SK-N-SH (cell line): ENCODE measurements around the gene RMI2. TPM values are rescaled to one million over a fixed set of nuclear protein-coding genes. Genes with fewer than 3 reads are reported as not detected.

Source experiments
- CTCF ChIA-PET: fragments of 300-600, 350-600 bp; formaldehyde crosslinking; extraction: SDS; loops from one replicate; lab custom pipeline; 2021; lab: Yijun Ruan, JAX
- POLR2A ChIA-PET: fragments of 350-600 bp; sonication (Branson Sonifier 250); formaldehyde crosslinking; extraction: SDS; loops from one replicate; lab custom pipeline; 2020; ENCODE audit warnings: antibody characterized with exemption, inconsistent platforms; lab: Yijun Ruan, JAX
- DNase-seq: peaks from one replicate; pipeline ENCODE4 v3.0.0; 2012
- H2AFZ ChIP-seq: fragments of 200-600 bp; sonication (generic); 2 replicates; pipeline ENCODE4 v1.8.1; 2016; ENCODE audit warnings: antibody characterized with exemption, mild to moderate bottlenecking, low read depth
- H3F3A ChIP-seq: fragments of 200-600 bp; sonication (generic); replicated peaks from 2 replicates; pipeline ENCODE3; 2016; ENCODE audit warnings: antibody characterized with exemption, mild to moderate bottlenecking; ENCODE audit not compliant: insufficient read depth
- H3K27ac ChIP-seq, 2 experiments: fragments of 200-500 bp in 1 of 2; fragments of 200-600 bp in 1 of 2; sonication (Bioruptor generic) in 1 of 2; sonication (generic), shearing (Covaris generic) in 1 of 2; 2 replicates each; pipeline versions ENCODE4 v1.5.1 to v1.6.1; 2014 to 2016; ENCODE audit warnings: low read depth in 2 of 2, inconsistent platforms in 1 of 2, low read length in 1 of 2, mild to moderate bottlenecking in 1 of 2, mixed read lengths in 1 of 2
- H3K27me3 ChIP-seq: fragments of 200-600 bp; sonication (generic), shearing (Covaris generic); 2 replicates; pipeline ENCODE4 v1.6.1; 2016; ENCODE audit warnings: mixed run types; ENCODE audit not compliant: insufficient read depth
- H3K36me3 ChIP-seq, 2 experiments: fragments of 200-500 bp in 1 of 2; fragments of 200-600 bp in 1 of 2; sonication (Bioruptor generic) in 1 of 2; sonication (generic) in 1 of 2; replicated peaks in 1 of 2; 2 replicates each; pipeline versions ENCODE3 to v1.5.1; 2014 to 2016; ENCODE audit warnings: low read length in 1 of 2, mild to moderate bottlenecking in 1 of 2; ENCODE audit not compliant: insufficient read depth in 2 of 2, control insufficient read depth in 1 of 2
- H3K4me1 ChIP-seq, 2 experiments: fragments of 200-500 bp in 1 of 2; fragments of 200-600 bp in 1 of 2; sonication (Bioruptor generic) in 1 of 2; sonication (generic), shearing (Covaris generic) in 1 of 2; 2 replicates each; pipeline versions ENCODE4 v1.5.1 to v1.6.1; 2014 to 2016; ENCODE audit warnings: low read depth in 1 of 2, low read length in 1 of 2, mixed run types in 1 of 2; ENCODE audit not compliant: insufficient read depth in 2 of 2, control insufficient read depth in 1 of 2
- H3K4me2 ChIP-seq: fragments of 200-600 bp; sonication (generic), shearing (Covaris generic); 2 replicates; pipeline ENCODE4 v1.6.1; 2017; ENCODE audit warnings: mixed run types
- H3K4me3 ChIP-seq, 2 experiments: fragments of 200-500 bp in 1 of 2; fragments of 200-600 bp in 1 of 2; sonication (Bioruptor generic) in 1 of 2; sonication (generic), shearing (Covaris generic) in 1 of 2; 2 replicates each; pipeline versions ENCODE4 v1.5.1 to v1.8.1; 2014 to 2016; ENCODE audit warnings: low read depth in 2 of 2, inconsistent platforms in 1 of 2, low read length in 1 of 2, mild to moderate bottlenecking in 1 of 2, mixed read lengths in 1 of 2, moderate library complexity in 1 of 2
- H3K79me2 ChIP-seq: fragments of 200-600 bp; sonication (generic); 2 replicates; pipeline ENCODE4 v1.8.1; 2017; ENCODE audit warnings: mild to moderate bottlenecking; ENCODE audit not compliant: insufficient read depth
- H3K9ac ChIP-seq: fragments of 200-600 bp; sonication (generic); 2 replicates; pipeline ENCODE4 v1.6.1; 2017; ENCODE audit warnings: mixed run types
- H3K9me2 ChIP-seq: fragments of 200-600 bp; sonication (generic); 2 replicates; pipeline ENCODE4 v1.6.1; 2017; ENCODE audit warnings: mixed run types
- H3K9me3 ChIP-seq: fragments of 200-600 bp; sonication (generic); 2 replicates; pipeline ENCODE4 v1.6.1; 2017; ENCODE audit warnings: mixed run types, mild to moderate bottlenecking, moderate library complexity
- H4K20me1 ChIP-seq: fragments of 200-600 bp; sonication (generic); 2 replicates; pipeline ENCODE4 v1.6.1; 2017; ENCODE audit warnings: mild to moderate bottlenecking, mixed run types; ENCODE audit not compliant: insufficient read depth
- CHD2 ChIP-seq: fragments of 150-350 bp; IDR thresholded peaks from 2 replicates; pipeline ENCODE4 v1.6.1; 2018; ENCODE audit warnings: low read length; ENCODE audit not compliant: partially characterized antibody
- ELF1 ChIP-seq: IDR thresholded peaks from 2 replicates; pipeline ENCODE4 v1.4.0; 2012
- EZH2phosphoT487 ChIP-seq: fragments of 200-600 bp; sonication (generic); IDR thresholded peaks from 2 replicates; pipeline ENCODE4 v1.6.1; 2017; ENCODE audit warnings: low read depth, mixed run types, mild to moderate bottlenecking, antibody characterized with exemption, moderate library complexity, borderline replicate concordance
- GABPA ChIP-seq: IDR thresholded peaks from 2 replicates; pipeline ENCODE4 v1.4.0; 2012; ENCODE audit warnings: low read depth, mild to moderate bottlenecking
- GATA2 ChIP-seq: sonication (generic); formaldehyde crosslinking; IDR thresholded peaks from 2 replicates; pipeline ENCODE4 v1.5.0; 2020; ENCODE audit warnings: mild to moderate bottlenecking, missing genetic modification reagents
- IRF3 ChIP-seq: fragments of 150-350 bp; IDR thresholded peaks from 2 replicates; pipeline ENCODE4 v1.6.1; 2016; ENCODE audit warnings: mild to moderate bottlenecking, low read depth, low read length
- NFIC ChIP-seq: IDR thresholded peaks from 2 replicates; pipeline ENCODE4 v1.4.0; 2012; ENCODE audit warnings: borderline replicate concordance
- NRF1 ChIP-seq: IDR thresholded peaks from 2 replicates; pipeline ENCODE4 v1.6.1; 2012; ENCODE audit warnings: low read depth, mild to moderate bottlenecking, low read length
- POLR2AphosphoS5 ChIP-seq: IDR thresholded peaks from 2 replicates; pipeline ENCODE4 v1.6.1; 2012; ENCODE audit warnings: low read depth, low read length
- REST ChIP-seq: IDR thresholded peaks from 2 replicates; pipeline ENCODE4 v1.6.1; 2012; ENCODE audit warnings: mild to moderate bottlenecking, low read depth, low read length, moderate library complexity
- RFX5 ChIP-seq: IDR thresholded peaks from 2 replicates; pipeline ENCODE4 v1.6.1; 2012; ENCODE audit warnings: mild to moderate bottlenecking, improper control_type of control experiment, low read length
- RXRA ChIP-seq: IDR thresholded peaks from 2 replicates; pipeline ENCODE4 v1.4.0; 2012; ENCODE audit warnings: low read depth, mild to moderate bottlenecking, borderline replicate concordance
- TAF1 ChIP-seq: IDR thresholded peaks from 2 replicates; pipeline ENCODE4 v1.6.1; 2012; ENCODE audit warnings: low read depth, mild to moderate bottlenecking, low read length, moderate library complexity, borderline replicate concordance
- TCF12 ChIP-seq: IDR thresholded peaks from 2 replicates; pipeline ENCODE4 v1.4.0; 2012
- TEAD4 ChIP-seq: IDR thresholded peaks from 2 replicates; pipeline ENCODE4 v1.4.0; 2012; ENCODE audit warnings: mild to moderate bottlenecking, borderline replicate concordance; ENCODE audit not compliant: insufficient read depth
- USF1 ChIP-seq: IDR thresholded peaks from 2 replicates; pipeline ENCODE4 v1.4.0; 2012; ENCODE audit warnings: low read depth, borderline replicate concordance
- YY1 ChIP-seq: IDR thresholded peaks from 2 replicates; pipeline ENCODE4 v1.4.0; 2012; ENCODE audit warnings: low read depth, mild to moderate bottlenecking
- WGBS: methylation state at CpG from one replicate; pipeline ENCODE4 v1.1.6; 2017; ENCODE audit warnings: low lambda C conversion rate; 5-methylcytosine and 5-hydroxymethylcytosine counted together
- polyA plus RNA-seq, 3 experiments: library from polyadenylated mRNA; depleted of rRNA; stranded (reverse); fragments of >200 nt; gene quantifications; 2 replicates each; pipeline ENCODE4 v1.2.3, GENCODE V29; 2012

Gene RMI2
- polyA plus RNA-seq, 1 of the 3 experiments (the other 2 are of a cell fraction), result 8.5 TPM

GRCh38 chr16:11384184-11384955 lies 39.1 kb downstream of the RMI2 start:
- Histone ChIP-seq H4K20me1 (no peaks in the 10 kb centered on the region), H3K27ac (no peak overlapping the region), H3K9me3 (no peaks in the 10 kb centered on the region), H3K27me3 (no peaks in the 10 kb centered on the region), H3K36me3 (no peaks in the 10 kb centered on the region), H3K9ac (no peak overlapping the region), H3K4me2 (no peak overlapping the region), H3K9me2 (no peaks in the 10 kb centered on the region), H3K79me2 (no peaks in the 10 kb centered on the region), H3K4me3 (no peak overlapping the region), H3F3A (no peaks in the 10 kb centered on the region), H2AFZ (no peak overlapping the region), H3K4me1 (no peaks in the 10 kb centered on the region)
- ChIA-PET POLR2A (no interaction called here), CTCF (interaction anchor here (1.0 to 7.0 kb wide), 5 partner anchors 12 to 420 kb away, joined by 3 to 52 read pairs (median 5); no protein-coding TSS in a partner anchor)
- no peak for TF ChIP-seq USF1
- 84% methylated on average over 10 of the region's 25 CpGs for WGBS
- no peak for DNase-seq

- POLR2A ChIA-PET, result no interaction called here
- TF ChIP-seq TCF12 (no peak), POLR2AphosphoS5 (no peak), NRF1 (no peak), CHD2 (no peak), IRF3 (no peak), ELF1 (no peak), TEAD4 (no peak), EZH2phosphoT487 (no peak), GATA2 (no peak), GABPA (no peak), RFX5 (no peak), YY1 (no peak), RXRA (no peak), REST (no peak), TAF1 (no peak), NFIC (no peak)
- TF ChIP-seq, all 33 proteins: peak for 0
These were observed 39.8 kb downstream of the RMI2 start for GRCh38 chr16:11384956-11385586.

More at GRCh38 chr16:11384956-11385586, 39.8 kb downstream of the RMI2 start:
- H3K9me3 ChIP-seq, result no peaks in the 10 kb centered on the region
- H3F3A ChIP-seq, result no peaks in the 10 kb centered on the region
- WGBS, result 72% methylated on average over 5 of the region's 20 CpGs
- no peaks in the 10 kb centered on the region for H3K27me3 ChIP-seq
- H3K27ac ChIP-seq, result no peak overlapping the region
- no peak overlapping the region for H3K4me2 ChIP-seq
- no peaks in the 10 kb centered on the region for H3K79me2 ChIP-seq
- no peaks in the 10 kb centered on the region for H3K9me2 ChIP-seq
- H3K9ac ChIP-seq, result no peak overlapping the region
- H3K4me3 ChIP-seq, result no peak overlapping the region
- peaks cover 0 to 2% of the 10 kb centered on the region in 2 experiments; a peak in 1 of 4 replicates for H3K4me1 ChIP-seq
- CTCF ChIA-PET, result interaction anchor here (1.4 to 7.0 kb wide), 4 partner anchors 11 to 421 kb away, joined by 4 to 52 read pairs (median 11); no protein-coding TSS in a partner anchor
- no peaks in the 10 kb centered on the region for H4K20me1 ChIP-seq
- H3K36me3 ChIP-seq, result no peaks in the 10 kb centered on the region
- no peak for DNase-seq
- H2AFZ ChIP-seq, result no peak overlapping the region
